Measurements from ENCODE around the gene RAB25.

GRCh38 chr1:156075775-156076204 is 14.8 kb downstream of the RAB25 start:
- TF ChIP-seq CTCF (conservative IDR thresholded peaks at IDR 0.05; ENCODE audit: low read depth, low read length) (no peak), EZH2 (IDR thresholded peaks at IDR 0.05; ENCODE audit: low read length, unreplicated experiment) (no peak), EZH2phosphoT487 (IDR thresholded peaks at IDR 0.05; ENCODE audit: borderline replicate concordance, low read length) (no peak)

All from PC-3 (cell line).